HG03432 (cell line): ENCODE data around the gene ZNF549.
"Not testable (repeated sequence)": the region's sequence is repeated elsewhere in the genome, so short reads cannot be mapped to it uniquely, and the experiment has no call there.

Source experiments
- ATAC-seq: cut with Tn5 transposase; IDR thresholded peaks from one replicate; pipeline ENCODE4 v1.9.1; 2021; ENCODE audit warnings: mild to moderate bottlenecking, moderate library complexity; ENCODE audit not compliant: unreplicated experiment

Gene ZNF549

DNA sequence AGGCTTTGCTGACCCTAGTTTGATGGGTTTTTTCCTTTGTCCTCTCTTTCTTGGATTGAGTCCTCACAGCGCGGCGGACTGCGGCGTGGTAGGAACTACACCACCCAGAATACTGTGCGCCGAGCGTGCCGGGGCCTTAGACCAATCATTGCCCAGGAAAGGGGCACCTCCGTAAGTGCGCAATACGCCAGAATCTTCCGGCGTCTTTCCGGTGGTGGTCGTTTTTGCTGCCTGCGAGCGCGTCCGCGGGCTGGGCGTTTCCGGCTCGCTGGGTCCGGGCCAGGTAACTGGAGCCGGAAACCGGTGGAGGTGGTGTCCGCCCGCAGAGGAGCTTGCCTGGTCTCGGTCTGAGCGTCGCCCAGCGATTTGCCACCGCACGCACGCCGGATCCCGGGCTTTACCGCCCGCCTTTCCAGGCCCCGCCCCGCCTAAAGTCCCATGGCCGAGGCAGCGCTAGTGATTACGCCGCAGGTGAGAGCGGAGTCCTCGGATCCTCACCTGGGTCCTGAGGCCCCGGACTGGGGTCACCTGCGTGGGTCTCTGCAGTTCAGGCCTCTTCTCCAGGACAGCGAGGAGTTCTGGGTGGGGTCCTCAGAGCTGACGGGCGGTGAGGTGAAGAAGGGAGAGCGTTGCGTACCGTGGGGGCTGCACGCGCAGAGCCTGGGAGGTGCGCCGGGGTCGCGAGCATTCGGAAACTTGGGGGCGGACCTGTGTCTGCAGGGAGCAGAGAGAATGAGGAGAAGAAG, at the start of gene ZNF549:
TSS of gene ZNF549 (plus strand) at position 221 of the 746 bp plus-strand sequence. CDS start at position 439, 218 bp downstream.
- peak; percentile 98 for ATAC-seq

DNA sequence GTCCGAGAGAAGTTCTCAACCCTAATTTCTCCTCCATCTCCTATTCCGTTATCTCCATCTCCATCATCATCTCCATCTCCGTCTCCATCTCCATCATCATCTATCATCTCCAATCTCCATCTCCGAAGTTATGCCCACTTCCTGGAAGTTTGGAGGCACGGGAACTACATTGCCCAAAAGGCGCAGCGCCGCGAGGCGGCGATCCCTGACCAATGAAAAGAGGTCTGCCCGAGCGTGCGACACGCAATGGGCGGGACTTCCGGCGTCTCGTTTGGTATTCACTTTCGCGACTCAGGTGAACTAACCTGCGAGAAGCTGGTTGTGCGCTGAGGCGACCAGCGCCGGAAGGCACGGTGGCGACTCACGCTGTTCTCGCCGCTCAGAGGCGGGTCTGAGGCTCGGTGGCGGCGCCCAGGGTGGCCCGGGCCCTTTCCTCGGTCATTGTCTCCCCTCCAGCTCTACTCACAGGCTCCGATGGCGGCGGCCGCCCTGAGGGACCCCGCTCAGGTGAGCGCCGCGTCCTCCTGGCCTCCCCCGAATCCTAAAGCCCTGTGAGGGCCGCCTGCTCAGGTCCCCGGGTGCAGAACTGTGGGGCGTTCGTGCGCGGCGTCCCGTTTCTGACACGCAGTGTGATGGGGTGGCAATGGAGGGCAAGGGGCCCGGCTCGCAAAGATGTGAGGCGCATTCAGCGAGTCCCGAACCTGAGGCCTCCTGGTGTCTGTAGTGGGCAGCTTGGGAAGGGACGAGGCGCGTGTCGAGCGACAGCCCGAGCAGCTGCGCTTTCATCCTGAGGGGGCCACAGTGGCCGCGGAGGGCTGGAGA, 39.5 kb upstream of the ZNF549 start, which contains the start of gene ZNF419:
TSS of gene ZNF419 (plus strand) at position 274 of the 822 bp plus-strand sequence. CDS start at position 475, 201 bp downstream.
- ATAC-seq, result peak; percentile 96

GRCh38 chr19:57488299-57488644, 38.9 kb upstream of the ZNF549 start:
- ATAC-seq, result not testable (repeated sequence)

DNA sequence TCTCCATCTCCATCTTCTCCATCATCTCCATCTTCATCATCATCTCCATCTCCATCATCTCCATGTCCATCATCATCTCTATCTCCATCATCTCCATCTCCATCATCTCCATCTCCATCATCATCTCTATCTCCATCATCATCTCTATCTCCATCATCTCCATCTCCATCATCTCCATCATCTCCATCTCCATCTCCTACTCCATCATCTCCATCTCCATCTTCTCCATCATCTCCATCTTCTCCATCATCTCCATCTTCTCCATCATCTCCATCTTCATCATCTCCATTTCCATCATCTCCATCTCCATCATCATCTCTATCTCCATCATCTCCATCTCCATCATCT, 27.9 kb upstream of the ZNF549 start:
- not testable (repeated sequence) for ATAC-seq

- ATAC-seq, result peak; percentile 99
Measured at GRCh38 chr19:57499680-57500395, 27.3 kb upstream of the ZNF549 start, which contains the start of gene ZNF773. TSS of gene ZNF773 (plus strand) at chr19:57499938. CDS start at chr19:57500081, 143 bp downstream.

DNA sequence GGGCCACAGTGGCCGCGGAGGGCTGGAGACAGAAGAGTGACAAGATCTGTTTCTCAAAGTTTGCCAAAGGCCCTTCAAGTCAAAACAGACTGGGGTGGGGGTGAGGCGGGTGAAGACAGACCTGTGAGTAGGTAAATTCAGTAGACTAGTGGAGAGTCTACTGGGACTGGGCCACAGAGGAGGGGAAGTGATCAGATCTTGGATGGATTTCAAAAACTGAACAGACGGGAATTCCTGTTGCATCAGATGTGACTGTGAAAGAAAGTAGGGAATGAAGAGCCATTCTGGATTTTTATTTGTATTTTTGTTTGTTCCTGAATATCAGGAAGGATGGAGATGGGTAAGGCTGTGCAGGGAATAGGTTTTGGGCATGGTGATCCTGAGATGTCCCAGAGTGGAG, 26.8 kb upstream of the ZNF549 start:
- not testable (repeated sequence) for ATAC-seq

DNA sequence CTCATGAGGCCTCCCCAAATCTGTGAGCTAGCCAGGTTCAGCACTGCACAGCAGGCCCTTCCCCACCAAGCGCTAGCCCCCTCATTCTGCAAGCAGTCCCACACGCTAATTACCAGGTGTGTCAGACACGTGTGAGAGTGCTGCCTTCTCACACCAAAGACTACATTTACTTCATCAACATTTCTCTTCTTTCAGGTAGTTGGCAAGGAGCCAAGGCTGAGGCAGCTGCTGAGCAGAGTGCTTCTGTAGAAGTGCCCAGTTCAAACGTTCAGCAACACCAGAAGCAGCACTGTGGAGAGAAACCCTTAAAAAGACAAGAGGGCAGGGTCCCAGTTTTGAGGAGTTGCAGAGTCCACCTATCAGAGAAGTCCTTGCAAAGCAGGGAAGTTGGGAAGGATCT, 21.0 kb upstream of the ZNF549 start:
- ATAC-seq, result no peak

- ATAC-seq, result no peak
Measured at GRCh38 chr19:57511484-57511883, 15.7 kb upstream of the ZNF549 start.

GRCh38 chr19:57512845-57513244, 14.3 kb upstream of the ZNF549 start:
- no peak for ATAC-seq

GRCh38 chr19:57515255-57515654, 11.9 kb upstream of the ZNF549 start:
- ATAC-seq, result no peak

- ATAC-seq, result not testable (repeated sequence)
Measured at GRCh38 chr19:57518021-57518420, 9.1 kb upstream of the ZNF549 start.

- no peak for ATAC-seq
Measured at GRCh38 chr19:57537953-57538547, 10.9 kb downstream of the ZNF549 start.

DNA sequence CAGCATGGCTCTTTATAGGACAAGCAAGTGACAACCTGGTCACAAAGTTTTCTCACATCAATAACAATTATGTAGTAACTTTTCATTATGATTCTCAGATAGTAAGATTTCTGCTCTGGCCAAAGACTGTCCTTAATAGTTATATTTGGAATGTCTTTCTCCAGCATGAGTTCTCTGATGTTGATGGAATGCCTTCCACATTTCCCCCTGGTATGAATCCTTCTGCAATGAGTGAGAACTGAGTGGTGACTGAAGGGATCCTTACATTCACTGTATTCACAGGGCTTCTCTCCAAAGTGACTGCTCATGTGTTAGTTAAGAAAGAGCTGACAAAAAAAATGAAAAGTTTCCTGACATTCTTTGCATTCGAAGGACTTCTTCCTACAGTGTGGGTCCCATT, 19.4 kb downstream of the ZNF549 start:
- ATAC-seq, result no peak

DNA sequence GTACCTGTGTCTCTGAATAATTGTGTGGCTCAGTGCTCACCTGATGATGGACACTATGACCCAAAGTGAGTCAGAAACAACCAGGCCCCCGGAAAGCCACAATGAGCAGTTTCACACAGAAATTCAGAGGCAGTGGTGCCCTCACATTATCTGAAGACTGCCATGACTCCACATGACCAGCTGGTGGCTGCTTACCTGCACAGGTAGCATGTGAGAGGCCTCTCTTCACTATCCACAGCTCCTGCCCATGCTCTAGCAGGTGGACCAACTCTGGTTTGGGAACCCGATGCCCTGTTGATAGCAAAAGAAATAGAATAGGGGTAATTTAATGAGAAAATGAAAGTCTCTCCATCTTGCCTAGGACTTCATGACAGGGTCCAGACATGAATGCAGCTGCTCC, 25.3 kb downstream of the ZNF549 start:
- no peak for ATAC-seq

- ATAC-seq, result no peak
Measured at GRCh38 chr19:57557659-57558058, 30.5 kb downstream of the ZNF549 start.

DNA sequence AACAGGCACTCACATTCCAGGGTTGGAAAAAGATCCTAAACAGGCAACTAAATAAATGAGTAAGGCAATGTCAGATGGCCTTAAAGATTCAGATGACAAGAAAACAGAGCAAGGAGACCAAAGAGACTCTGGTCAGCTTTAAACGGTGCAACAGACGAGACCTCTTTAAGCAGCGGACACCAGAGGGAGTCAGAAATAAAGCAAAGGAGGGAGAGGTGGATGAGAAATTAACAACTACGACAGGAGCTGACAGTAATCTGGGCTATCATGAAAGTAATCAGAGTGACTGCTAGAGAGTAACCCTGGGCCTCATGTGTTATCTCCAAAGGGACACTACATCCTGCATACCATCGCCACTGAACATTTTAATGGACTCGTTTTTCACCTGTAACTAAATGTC, 31.4 kb downstream of the ZNF549 start:
- ATAC-seq, result no peak

DNA sequence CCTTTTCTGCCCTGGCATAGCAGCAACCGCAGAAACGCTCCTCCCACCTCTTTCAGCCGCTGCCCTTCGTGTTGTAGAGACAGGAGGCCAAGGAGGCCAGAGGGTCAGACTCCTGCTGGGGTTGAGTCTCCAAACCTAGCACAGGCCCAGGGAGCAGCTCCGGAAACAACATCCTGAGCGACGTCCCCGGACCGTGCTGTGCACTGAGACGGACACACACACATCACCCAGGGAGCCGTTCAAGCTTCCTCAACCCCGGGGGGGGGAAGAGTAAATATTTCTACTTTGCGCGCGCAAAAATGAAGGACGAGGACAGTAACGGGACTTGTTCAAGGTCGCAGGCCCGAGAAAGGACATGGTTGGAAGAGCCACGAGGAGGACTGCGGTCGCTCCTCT, 31.9 kb downstream of the ZNF549 start:
- peak; percentile 10 for ATAC-seq

DNA sequence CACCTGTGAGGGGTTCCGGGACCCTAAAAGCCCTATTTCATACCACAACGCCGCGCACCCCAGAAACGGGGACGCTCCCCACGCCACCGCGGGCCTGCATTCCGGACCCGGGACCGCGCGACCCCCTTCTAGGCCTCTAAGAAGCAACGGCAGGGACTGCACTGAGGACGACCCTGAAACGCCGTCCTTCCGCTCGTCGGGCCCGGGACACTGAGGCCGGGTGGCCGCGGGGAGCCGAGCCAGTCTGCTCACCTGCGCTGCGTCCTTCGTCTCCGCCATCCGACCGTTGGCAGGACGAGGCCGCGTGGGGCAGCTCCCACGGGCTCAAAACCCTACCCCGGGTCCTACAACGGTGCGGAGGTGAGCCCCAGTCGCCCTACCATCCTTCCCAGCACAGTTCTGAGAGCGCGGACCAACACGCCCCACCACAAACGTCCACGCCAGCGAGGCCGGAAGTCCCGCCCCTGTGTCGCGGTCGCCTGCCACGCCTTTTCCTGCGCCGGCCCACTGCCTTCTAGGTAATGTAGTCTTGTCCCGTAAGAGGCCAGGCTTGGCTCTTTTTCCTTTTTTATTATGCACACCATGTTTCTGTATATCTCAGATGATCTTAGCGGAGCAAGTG, 32.4 kb downstream of the ZNF549 start, which contains the start of gene ZNF550:
TSS of gene ZNF550 (minus strand) at position 460 of the 622 bp plus-strand sequence. CDS start at position 279, 181 bp downstream.
- peak; percentile 99 for ATAC-seq

- no peak for ATAC-seq
Measured at GRCh38 chr19:57560049-57560491, 32.9 kb downstream of the ZNF549 start.

DNA sequence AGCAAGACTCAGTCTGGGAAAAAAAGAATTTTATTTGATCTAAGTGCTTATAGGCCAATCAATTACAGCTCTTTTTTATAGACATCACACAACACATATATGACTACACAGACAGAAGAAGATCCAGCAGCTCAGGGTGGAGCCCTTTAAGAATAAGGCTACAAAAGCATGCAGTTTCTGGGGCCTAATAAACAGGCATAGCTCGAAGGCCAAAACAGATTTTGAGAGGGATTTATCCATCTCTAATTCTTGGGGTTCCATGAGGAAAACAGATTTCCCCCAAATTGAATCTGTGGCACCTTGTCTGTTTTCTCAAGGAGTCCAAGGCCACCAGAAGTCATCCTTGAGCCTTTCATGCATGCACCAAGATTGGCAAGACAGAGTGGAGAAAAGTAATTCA, 36.4 kb downstream of the ZNF549 start:
- ATAC-seq, result no peak
